Measurements from ENCODE around the gene WDR45.

Gene WDR45

GRCh38 chrX:49054073-49054762 lies 25.5 kb downstream of the WDR45 start:
- Histone ChIP-seq H3K27ac (ENCODE audit: extremely low read depth, low read depth, low read length) (no peak overlapping the region), H3K4me3 (ENCODE audit: low read depth, low read length) (peak overlapping the region; percentile 59), H3K36me3 (ENCODE audit: control insufficient read depth in 2 of 2, insufficient read depth in 1 of 2, low read length in 2 of 2) (no peaks in the 10 kb centered on the region), H3K4me1 (ENCODE audit: control insufficient read depth, insufficient read depth, low read length) (no peaks in the 10 kb centered on the region), H3K9me3 (ENCODE audit: control insufficient read depth, insufficient read depth, low read depth, low read length) (no peaks in the 10 kb centered on the region)
- TF ChIP-seq GLIS1 (tag by site-specific recombination; IDR thresholded peaks at IDR 0.05) = no peak
- peak; percentile 83 for TF ChIP-seq ZNF600 (tag by site-specific recombination; IDR thresholded peaks at IDR 0.05)
- TF ChIP-seq ZNF621 (tag by site-specific recombination; IDR thresholded peaks at IDR 0.05) = no peak
- TF ChIP-seq ZNF366 (tag by site-specific recombination; conservative IDR thresholded peaks at IDR 0.05) = peak; percentile 38
- peak; percentile 23; the same call in 1 of the 2 replicates for TF ChIP-seq ZSCAN5A (tag by site-specific recombination; IDR thresholded peaks at IDR 0.05)
- peak; percentile 7; the same call in 1 of the 2 replicates for TF ChIP-seq ZBTB20 (tag by site-specific recombination; IDR thresholded peaks at IDR 0.05)
- TF ChIP-seq FEZF1 (tag by site-specific recombination; IDR thresholded peaks at IDR 0.05) = peak; percentile 4; the same call in 1 of the 2 replicates
- TF ChIP-seq ZXDB (tag by site-specific recombination; IDR thresholded peaks at IDR 0.05) = peak; percentile 41; the same call in 1 of the 2 replicates
- TF ChIP-seq BCL11A (tag by site-specific recombination; IDR thresholded peaks at IDR 0.05; ENCODE audit: low read depth) = peak; percentile 95; the same call in 1 of the 2 replicates
- peak; percentile 2; the same call in 1 of the 2 replicates for TF ChIP-seq ZNF146 (tag by site-specific recombination; IDR thresholded peaks at IDR 0.05)
- no peak; the same call in 1 of the 2 replicates for TF ChIP-seq TRIM28 (IDR thresholded peaks at IDR 0.05; ENCODE audit: borderline replicate concordance, low read length)
- peak; percentile 76 for TF ChIP-seq SETDB1 (IDR thresholded peaks at IDR 0.05; ENCODE audit: insufficient read length, low read length)
- TF ChIP-seq ZNF654 (tag by site-specific recombination; IDR thresholded peaks at IDR 0.05; ENCODE audit: low read depth) = no peak
- TF ChIP-seq ZEB2 (tag by site-specific recombination; IDR thresholded peaks at IDR 0.05) = peak; percentile 21; the same call in 1 of the 2 replicates
- TF ChIP-seq ZNF140 (tag by site-specific recombination; IDR thresholded peaks at IDR 0.05) = no peak
- CTCF ChIA-PET = no interaction called here
- POLR2A ChIA-PET = no interaction called here

DNA sequence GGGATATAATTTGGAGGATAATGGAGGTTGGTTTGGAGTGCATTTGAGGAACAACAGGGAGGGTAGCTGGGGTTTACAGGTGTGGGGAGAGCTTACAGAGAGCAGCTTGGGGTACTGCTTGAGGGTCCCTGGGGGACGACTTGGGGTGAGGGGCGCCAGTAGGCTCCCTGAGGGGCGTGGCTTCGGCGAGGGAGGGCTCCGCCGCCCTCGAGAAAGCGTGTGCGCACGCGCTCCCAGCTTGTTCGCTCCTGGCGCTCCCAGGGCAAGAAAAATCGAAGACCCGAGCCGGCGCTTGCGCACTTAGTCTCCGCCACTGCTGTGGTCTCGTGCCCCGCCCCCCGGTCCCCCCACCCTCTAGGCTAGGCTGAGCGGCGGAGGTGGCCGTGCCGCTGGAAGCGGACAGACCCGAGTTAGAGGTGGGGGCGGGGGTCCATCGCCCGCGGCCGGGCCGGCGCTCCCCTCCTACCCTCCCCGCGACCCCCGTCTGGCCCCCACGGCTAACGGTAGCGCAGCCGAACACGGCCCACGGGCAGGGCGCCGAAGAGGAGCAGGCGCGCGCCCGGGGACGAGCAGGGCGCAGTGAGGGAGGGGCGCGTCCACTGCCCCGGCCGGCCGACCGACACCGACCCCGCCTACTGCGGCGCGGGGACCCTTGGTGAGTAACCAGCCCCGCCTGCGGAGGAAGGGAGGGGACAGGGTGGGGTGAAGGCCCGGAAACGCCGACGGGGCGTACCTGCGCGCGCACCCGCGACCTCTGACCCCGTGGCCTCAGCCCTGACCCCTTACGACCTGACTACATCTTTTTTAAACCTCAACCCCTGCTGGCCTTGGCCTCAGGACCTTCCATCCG lies 26.2 kb downstream of the WDR45 start:
- ChIA-PET POLR2A (interaction anchor here (0.7 to 1.3 kb wide), 5 partner anchors 11 to 138 kb away, joined by 3 to 11 read pairs (median 4); partner anchors contain the start of genes GRIPAP1, PRAF2 and TFE3), CTCF (no interaction called here)
- Histone ChIP-seq H3K27ac (ENCODE audit: extremely low read depth, low read depth, low read length) (no peak overlapping the region), H3K4me1 (ENCODE audit: control insufficient read depth, insufficient read depth, low read length) (no peaks in the 10 kb centered on the region), H3K9me3 (ENCODE audit: control insufficient read depth, insufficient read depth, low read depth, low read length) (no peaks in the 10 kb centered on the region), H3K4me3 (ENCODE audit: low read depth, low read length) (peak overlapping the region; percentile 59), H3K36me3 (ENCODE audit: control insufficient read depth in 2 of 2, insufficient read depth in 1 of 2, low read length in 2 of 2) (no peaks in the 10 kb centered on the region)
- TF ChIP-seq, protein P1, sequence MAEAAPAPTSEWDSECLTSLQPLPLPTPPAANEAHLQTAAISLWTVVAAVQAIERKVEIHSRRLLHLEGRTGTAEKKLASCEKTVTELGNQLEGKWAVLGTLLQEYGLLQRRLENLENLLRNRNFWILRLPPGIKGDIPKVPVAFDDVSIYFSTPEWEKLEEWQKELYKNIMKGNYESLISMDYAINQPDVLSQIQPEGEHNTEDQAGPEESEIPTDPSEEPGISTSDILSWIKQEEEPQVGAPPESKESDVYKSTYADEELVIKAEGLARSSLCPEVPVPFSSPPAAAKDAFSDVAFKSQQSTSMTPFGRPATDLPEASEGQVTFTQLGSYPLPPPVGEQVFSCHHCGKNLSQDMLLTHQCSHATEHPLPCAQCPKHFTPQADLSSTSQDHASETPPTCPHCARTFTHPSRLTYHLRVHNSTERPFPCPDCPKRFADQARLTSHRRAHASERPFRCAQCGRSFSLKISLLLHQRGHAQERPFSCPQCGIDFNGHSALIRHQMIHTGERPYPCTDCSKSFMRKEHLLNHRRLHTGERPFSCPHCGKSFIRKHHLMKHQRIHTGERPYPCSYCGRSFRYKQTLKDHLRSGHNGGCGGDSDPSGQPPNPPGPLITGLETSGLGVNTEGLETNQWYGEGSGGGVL (tag by site-specific recombination; IDR thresholded peaks at IDR 0.05) = peak; percentile 70
- TF ChIP-seq, protein P2, sequence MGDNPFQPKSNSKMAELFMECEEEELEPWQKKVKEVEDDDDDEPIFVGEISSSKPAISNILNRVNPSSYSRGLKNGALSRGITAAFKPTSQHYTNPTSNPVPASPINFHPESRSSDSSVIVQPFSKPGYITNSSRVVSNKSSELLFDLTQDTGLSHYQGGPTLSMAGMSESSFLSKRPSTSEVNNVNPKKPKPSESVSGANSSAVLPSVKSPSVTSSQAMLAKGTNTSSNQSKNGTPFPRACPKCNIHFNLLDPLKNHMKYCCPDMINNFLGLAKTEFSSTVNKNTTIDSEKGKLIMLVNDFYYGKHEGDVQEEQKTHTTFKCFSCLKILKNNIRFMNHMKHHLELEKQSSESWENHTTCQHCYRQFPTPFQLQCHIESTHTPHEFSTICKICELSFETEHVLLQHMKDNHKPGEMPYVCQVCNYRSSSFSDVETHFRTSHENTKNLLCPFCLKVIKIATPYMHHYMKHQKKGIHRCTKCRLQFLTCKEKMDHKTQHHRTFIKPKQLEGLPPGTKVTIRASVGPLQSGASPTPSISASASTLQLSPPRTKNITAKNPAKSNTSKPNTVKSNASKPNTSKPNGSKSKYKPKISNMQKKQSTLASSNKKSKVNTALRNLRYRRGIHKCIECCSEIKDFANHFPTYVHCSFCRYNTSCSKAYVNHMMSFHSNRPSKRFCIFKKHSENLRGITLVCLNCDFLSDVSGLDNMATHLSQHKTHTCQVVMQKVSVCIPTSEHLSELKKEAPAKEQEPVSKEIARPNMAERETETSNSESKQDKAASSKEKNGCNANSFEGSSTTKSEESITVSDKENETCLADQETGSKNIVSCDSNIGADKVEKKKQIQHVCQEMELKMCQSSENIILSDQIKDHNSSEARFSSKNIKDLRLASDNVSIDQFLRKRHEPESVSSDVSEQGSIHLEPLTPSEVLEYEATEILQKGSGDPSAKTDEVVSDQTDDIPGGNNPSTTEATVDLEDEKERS (tag by site-specific recombination; IDR thresholded peaks at IDR 0.05) = no peak
- peak; percentile 99 for TF ChIP-seq BCL11B (tag by site-specific recombination; IDR thresholded peaks at IDR 0.05; ENCODE audit: low read depth)
- TF ChIP-seq ZNF335 (tag by site-specific recombination; conservative IDR thresholded peaks at IDR 0.05) = peak; percentile 46; the same call in 1 of the 2 replicates
- TF ChIP-seq ZNF140 (tag by site-specific recombination; IDR thresholded peaks at IDR 0.05) = no peak
- TF ChIP-seq ZFHX2 (tag by site-specific recombination; conservative IDR thresholded peaks at IDR 0.05) = peak; percentile 46; the same call in 1 of the 2 replicates
- no peak for TF ChIP-seq ZSCAN16 (tag by site-specific recombination; IDR thresholded peaks at IDR 0.05)
- TF ChIP-seq MYNN (tag by site-specific recombination; IDR thresholded peaks at IDR 0.05; ENCODE audit: borderline replicate concordance) = no peak
- peak; percentile 84 for TF ChIP-seq KLF1 (tag by site-specific recombination; IDR thresholded peaks at IDR 0.05)
- TF ChIP-seq TSHZ1 (tag by site-specific recombination; IDR thresholded peaks at IDR 0.05; ENCODE audit: borderline replicate concordance) = no peak

All from HEK293 (cell line).